Vagina (tissue), 2 donors: Measurements from ENCODE around the gene KLHL40. TPM values are rescaled to one million over a fixed set of nuclear protein-coding genes. Genes with fewer than 3 reads are reported as not detected.
A peak's percentile ranks its signal among the peaks of the same experiment; 100 is the strongest.
"Not testable (repeated sequence)": the region's sequence is repeated elsewhere in the genome, so short reads cannot be mapped to it uniquely, and the experiment has no call there.

Source experiments
- DNase-seq, 2 donors: peaks; one replicate each; pipeline ENCODE4 v3.0.0-alpha.2; 2017; ENCODE audit errors: extremely low spot score in 2 of 2
- H3K27ac ChIP-seq: fragments of 200-600 bp; sonication (generic); one replicate; pipeline ENCODE4 v1.5.1; 2019
- H3K27me3 ChIP-seq: fragments of 200-600 bp; sonication (generic); one replicate; pipeline ENCODE4 v1.5.1; 2019
- H3K36me3 ChIP-seq, 2 donors: fragments of 200-600 bp; sonication (generic); one replicate each; pipeline ENCODE4 v1.5.1; 2017 to 2019
- H3K4me1 ChIP-seq: fragments of 200-600 bp; sonication (generic); one replicate; pipeline ENCODE4 v1.5.1; 2019
- H3K4me3 ChIP-seq, 2 donors: fragments of 200-600 bp; sonication (generic); 1 replicate in 1 of 2; 2 replicates in 1 of 2; pipeline ENCODE4 v1.5.1; 2016 to 2019
- H3K9me3 ChIP-seq: fragments of 200-600 bp; sonication (generic); one replicate; pipeline ENCODE4 v1.5.1; 2019
- POLR2A ChIP-seq, 2 donors: fragments of 450-650 bp; IDR thresholded peaks; one replicate each; pipeline ENCODE4 v1.6.1; 2017; ENCODE audit warnings: antibody characterized with exemption in 2 of 2, mild to moderate bottlenecking in 2 of 2, moderate library complexity in 2 of 2
- POLR2AphosphoS5 ChIP-seq, 2 donors: sonication (generic); formaldehyde crosslinking; IDR thresholded peaks; one replicate each; pipeline ENCODE4 v1.9.0; 2017; ENCODE audit warnings: antibody characterized with exemption in 2 of 2, mild to moderate bottlenecking in 2 of 2, low read depth in 1 of 2; ENCODE audit not compliant: insufficient read depth in 1 of 2
- intact Hi-C: fragments of 100-400 bp; cut with DNase I; formaldehyde crosslinking; loops from one replicate; pipeline ENCODE4 v1.15.1; 2023
- total RNA-seq: library from RNA; depleted of rRNA; stranded (reverse); fragments of >200 nt; gene quantifications from one replicate; pipeline ENCODE4 v1.2.3, GENCODE V29; 2016
- TF ChIP-seq, protein P1 (sequence below), 3 experiments: fragments of 450-650 bp in 2 of 3; fragments of 200-600 bp in 1 of 3; sonication (generic) in 1 of 3; IDR thresholded peaks; one replicate each; pipeline ENCODE4 v1.5.1; 2017 to 2019; ENCODE audit warnings: antibody characterized with exemption in 3 of 3, mild to moderate bottlenecking in 2 of 3, moderate library complexity in 2 of 3

KLHL40 gene
- total RNA-seq, 1 donor from 2014 or later = not detected

DNA sequence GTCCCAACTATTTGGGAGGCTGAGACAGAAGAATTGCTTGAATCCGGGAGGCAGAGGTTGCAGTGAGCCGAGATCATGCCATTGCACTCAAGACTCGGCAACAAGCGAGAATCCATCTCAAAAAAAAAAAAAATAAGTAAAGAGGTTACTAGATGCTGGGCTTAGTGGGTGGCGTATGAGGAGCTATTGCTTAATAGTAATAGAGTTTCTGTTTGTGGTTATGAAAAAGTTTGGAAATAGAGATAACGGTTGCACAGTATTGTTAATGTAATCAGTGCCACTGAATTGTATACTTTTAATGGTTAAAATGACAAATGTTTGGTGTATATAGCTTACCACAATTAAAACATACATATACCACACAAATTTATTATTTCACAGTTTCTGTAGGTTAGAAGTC is 32.0 kb downstream of the KLHL40 start:
- Histone ChIP-seq H3K4me3 (no peak overlapping the region), H3K27ac (no peak overlapping the region), H3K27me3 (no peaks in the 10 kb centered on the region), H3K4me1 (no peaks in the 10 kb centered on the region), H3K36me3 (no peaks in the 10 kb centered on the region), H3K9me3 (no peaks in the 10 kb centered on the region)
- TF ChIP-seq POLR2A (IDR thresholded peaks at IDR 0.05) = no peak
- TF ChIP-seq POLR2AphosphoS5 (IDR thresholded peaks at IDR 0.05; ENCODE audit: insufficient read depth in 1 of 2, low read depth in 1 of 2) = no peak
- TF ChIP-seq, protein P1, sequence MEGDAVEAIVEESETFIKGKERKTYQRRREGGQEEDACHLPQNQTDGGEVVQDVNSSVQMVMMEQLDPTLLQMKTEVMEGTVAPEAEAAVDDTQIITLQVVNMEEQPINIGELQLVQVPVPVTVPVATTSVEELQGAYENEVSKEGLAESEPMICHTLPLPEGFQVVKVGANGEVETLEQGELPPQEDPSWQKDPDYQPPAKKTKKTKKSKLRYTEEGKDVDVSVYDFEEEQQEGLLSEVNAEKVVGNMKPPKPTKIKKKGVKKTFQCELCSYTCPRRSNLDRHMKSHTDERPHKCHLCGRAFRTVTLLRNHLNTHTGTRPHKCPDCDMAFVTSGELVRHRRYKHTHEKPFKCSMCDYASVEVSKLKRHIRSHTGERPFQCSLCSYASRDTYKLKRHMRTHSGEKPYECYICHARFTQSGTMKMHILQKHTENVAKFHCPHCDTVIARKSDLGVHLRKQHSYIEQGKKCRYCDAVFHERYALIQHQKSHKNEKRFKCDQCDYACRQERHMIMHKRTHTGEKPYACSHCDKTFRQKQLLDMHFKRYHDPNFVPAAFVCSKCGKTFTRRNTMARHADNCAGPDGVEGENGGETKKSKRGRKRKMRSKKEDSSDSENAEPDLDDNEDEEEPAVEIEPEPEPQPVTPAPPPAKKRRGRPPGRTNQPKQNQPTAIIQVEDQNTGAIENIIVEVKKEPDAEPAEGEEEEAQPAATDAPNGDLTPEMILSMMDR (IDR thresholded peaks at IDR 0.05) = no peak
- no peak for DNase-seq
- intact Hi-C loops = no loop called here

DNA sequence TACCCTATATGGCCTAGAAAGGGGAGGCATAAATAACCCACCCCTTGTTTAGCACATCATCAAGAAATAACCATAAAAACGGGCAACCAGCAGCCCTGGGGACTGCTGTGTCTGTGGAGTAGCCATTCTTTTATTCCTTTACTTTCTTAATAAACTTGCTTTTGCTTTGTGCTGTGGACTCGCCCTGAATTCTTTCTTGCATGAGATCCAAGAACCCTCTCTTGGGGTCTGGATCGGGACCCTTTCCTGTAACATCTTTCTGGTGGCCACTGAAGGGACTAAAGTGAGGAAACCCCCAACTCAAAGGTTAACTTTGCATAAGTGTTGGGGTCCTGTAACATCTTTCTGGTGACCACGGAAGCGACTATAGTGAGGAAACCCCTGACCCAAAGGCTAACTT is 33.0 kb downstream of the KLHL40 start:
- Histone ChIP-seq H3K4me1 (no peaks in the 10 kb centered on the region), H3K4me3 (no peak overlapping the region), H3K27me3 (no peaks in the 10 kb centered on the region), H3K36me3 (no peaks in the 10 kb centered on the region), H3K27ac (no peak overlapping the region), H3K9me3 (no peaks in the 10 kb centered on the region)
- DNase-seq = peak in 1 of 2 donors; percentile 55
- intact Hi-C loops = no loop called here
- TF ChIP-seq POLR2AphosphoS5 (IDR thresholded peaks at IDR 0.05; ENCODE audit: insufficient read depth in 1 of 2, low read depth in 1 of 2) (no peak), POLR2A (IDR thresholded peaks at IDR 0.05) (no peak)
- TF ChIP-seq, protein P1 (IDR thresholded peaks at IDR 0.05) = no peak

DNA sequence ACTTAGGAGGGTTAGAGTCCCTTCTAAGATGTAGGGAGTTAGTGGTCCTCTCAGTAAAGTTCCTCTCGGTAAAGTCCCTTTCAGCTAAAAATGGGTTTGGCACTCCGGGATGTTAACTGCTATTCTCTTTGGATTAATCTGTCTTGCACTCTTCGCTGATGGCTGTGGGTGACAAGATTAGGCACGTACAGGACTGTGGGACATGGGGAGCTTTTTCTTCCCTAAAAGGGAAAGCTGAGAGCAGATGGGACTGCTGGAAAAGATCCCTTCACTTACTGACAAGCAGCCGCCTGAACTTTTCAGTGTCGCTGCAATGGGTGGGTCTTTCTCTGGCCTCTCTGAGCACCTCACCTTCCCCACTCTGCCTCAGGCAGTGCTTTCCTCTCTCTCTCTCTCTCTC is 33.7 kb downstream of the KLHL40 start:
- Histone ChIP-seq H3K4me3 (no peak overlapping the region), H3K27ac (no peak overlapping the region), H3K27me3 (no peaks in the 10 kb centered on the region), H3K36me3 (no peaks in the 10 kb centered on the region), H3K4me1 (no peaks in the 10 kb centered on the region), H3K9me3 (no peaks in the 10 kb centered on the region)
- TF ChIP-seq POLR2AphosphoS5 (IDR thresholded peaks at IDR 0.05; ENCODE audit: insufficient read depth in 1 of 2, low read depth in 1 of 2) (no peak), POLR2A (IDR thresholded peaks at IDR 0.05) (no peak)
- TF ChIP-seq, protein P1 (IDR thresholded peaks at IDR 0.05) = no peak
- DNase-seq = peak in 1 of 2 donors; percentile 28
- intact Hi-C loops = no loop called here

DNA sequence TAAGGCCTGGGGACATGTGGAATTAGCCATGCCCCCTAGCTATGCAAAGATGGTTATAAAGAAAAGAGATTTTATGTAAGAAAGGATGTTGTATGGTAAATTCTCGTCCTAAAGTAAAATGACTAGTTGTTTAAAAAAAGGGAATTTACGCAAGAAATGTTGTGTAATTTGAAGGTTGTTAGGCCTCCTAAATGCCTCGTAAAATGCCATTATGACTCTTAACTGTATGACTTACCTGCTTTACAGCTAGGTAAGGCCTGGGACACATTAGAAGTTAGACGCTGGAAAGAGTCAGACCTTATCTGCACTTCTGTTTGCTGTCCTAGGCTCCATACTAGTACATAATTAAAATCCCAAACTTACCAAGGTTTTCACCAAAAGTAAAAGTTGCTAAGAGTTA is 34.8 kb downstream of the KLHL40 start:
- H3K27me3 ChIP-seq = no peaks in the 10 kb centered on the region
- H3K4me1 ChIP-seq = no peaks in the 10 kb centered on the region
- TF ChIP-seq POLR2AphosphoS5 (IDR thresholded peaks at IDR 0.05; ENCODE audit: insufficient read depth in 1 of 2, low read depth in 1 of 2) (no peak), POLR2A (IDR thresholded peaks at IDR 0.05) (no peak)
- TF ChIP-seq, protein P1 (IDR thresholded peaks at IDR 0.05) = no peak
- no peak overlapping the region for H3K27ac ChIP-seq
- no peak for DNase-seq
- no peaks in the 10 kb centered on the region for H3K9me3 ChIP-seq
- intact Hi-C loops = no loop called here
- H3K36me3 ChIP-seq = no peaks in the 10 kb centered on the region
- H3K4me3 ChIP-seq = no peak overlapping the region

DNA sequence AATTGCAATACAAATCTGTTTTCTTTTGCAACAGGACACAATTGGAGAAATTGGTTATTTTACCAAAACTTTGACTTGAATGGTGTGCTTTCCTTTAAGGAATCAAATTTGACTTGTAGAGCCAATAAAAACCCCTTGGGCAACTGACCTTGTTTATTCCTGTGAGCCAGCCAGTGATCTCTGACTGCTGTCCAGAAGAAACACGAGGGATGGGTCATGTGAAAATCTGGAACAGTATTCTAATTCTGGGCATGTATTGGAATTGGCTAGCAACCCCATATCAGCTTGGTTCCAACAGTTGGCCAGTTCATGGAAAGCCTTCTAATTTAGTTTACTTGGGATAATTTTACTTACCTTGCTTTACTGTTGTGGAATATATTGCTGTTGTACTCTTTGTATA is 36.4 kb downstream of the KLHL40 start:
- Histone ChIP-seq H3K9me3 (no peaks in the 10 kb centered on the region), H3K27me3 (no peaks in the 10 kb centered on the region), H3K36me3 (no peaks in the 10 kb centered on the region), H3K27ac (peak overlapping the region; percentile 23), H3K4me3 (no peak overlapping the region), H3K4me1 (no peaks in the 10 kb centered on the region)
- no peak for TF ChIP-seq POLR2AphosphoS5 (IDR thresholded peaks at IDR 0.05; ENCODE audit: insufficient read depth in 1 of 2, low read depth in 1 of 2)
- TF ChIP-seq, protein P1 (IDR thresholded peaks at IDR 0.05) = no peak
- no peak for TF ChIP-seq POLR2A (IDR thresholded peaks at IDR 0.05)
- DNase-seq = no peak
- intact Hi-C loops = no loop called here

DNA sequence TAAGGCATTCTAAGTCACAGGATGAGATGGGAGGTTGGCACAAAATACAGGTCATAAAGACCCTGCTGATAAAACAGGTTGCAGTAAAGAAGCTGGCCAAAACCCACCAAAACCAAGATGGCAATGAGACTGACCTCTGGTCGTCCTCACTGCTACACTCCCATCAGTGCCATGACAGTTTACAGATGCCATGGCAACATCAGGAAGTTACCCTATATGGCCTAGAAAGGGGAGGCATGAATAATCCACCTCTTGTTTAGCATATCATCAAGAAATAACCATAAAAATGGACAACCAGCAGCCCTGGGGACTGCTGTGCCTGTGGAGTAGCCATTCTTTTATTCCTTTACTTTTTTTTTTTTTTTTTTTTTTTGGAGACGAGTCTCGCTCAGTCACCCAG is 37.1 kb downstream of the KLHL40 start:
- H3K4me3 ChIP-seq, intact Hi-C loops, H3K27ac ChIP-seq, H3K36me3 ChIP-seq, H3K9me3 ChIP-seq, H3K27me3 ChIP-seq, H3K4me1 ChIP-seq, DNase-seq: not testable (repeated sequence)
